Measurements from ENCODE around the gene ABCB8. TPM values are rescaled to one million over a fixed set of nuclear protein-coding genes. Genes with fewer than 3 reads are reported as not detected.

The ABCB8 gene
- 21.5 TPM for total RNA-seq

DNA sequence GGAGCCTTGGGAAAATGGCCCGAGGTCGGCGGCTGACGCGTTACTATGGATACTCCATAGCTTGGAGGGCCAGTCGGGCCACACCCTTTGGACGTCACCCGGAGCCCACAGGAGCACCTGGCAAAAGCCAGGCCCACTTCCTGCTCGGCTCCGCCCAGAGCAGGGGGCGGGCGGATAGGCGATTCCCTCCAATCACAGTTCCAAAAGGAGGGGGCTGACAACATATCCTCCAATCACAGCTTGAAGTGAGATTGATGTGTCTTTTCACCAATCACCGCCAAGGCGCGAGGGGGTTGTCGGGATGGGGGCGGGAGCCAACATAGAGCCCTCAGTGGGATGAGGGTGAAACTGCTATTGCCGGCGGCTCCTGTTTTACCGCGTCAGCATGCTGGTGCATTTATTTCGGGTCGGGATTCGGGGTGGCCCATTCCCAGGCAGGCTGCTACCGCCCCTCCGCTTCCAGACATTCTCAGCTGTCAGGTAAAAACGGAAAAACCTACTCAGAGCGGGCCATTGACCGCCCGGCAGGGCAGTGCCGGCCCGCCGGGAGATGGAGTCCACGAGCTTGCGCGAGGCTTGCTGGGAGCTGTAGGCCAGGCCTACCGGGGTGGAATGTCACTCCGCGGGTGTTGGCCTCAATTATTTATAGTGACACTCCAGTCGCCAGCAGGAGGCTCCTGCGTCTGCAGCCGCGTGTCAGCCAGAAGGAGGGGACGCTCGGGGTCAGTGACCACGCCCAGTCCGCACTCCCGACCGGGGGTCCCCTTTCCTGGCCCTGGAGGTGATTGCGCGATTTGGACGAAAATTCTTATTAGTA lies at the start of gene ABCB8:
Gene ABCB8 (plus strand): TSS at position 320 of the 817 bp plus-strand sequence. CDS start 66 bp downstream, at position 386.
- no peaks in the 10 kb centered on the region for H3K27me3 ChIP-seq (ENCODE audit: insufficient read depth, low read length)
- H3K4me1 ChIP-seq (ENCODE audit: insufficient read depth, low read length), result peaks cover 18% of the 10 kb centered on the region
- H3K4me3 ChIP-seq (ENCODE audit: low read length), result peak within 1 kb of the TSS; percentile 65
- no peaks in the 10 kb centered on the region for H3K9me3 ChIP-seq (ENCODE audit: low read depth, low read length)

GRCh38 chr7:150979713-150980390 lies 48.4 kb upstream of the ABCB8 start:
- peaks cover 66% of the 10 kb centered on the region for H3K27me3 ChIP-seq (ENCODE audit: insufficient read depth, low read length)
- H3K9me3 ChIP-seq (ENCODE audit: low read depth, low read length), result no peaks in the 10 kb centered on the region
- no peak overlapping the region for H3K4me3 ChIP-seq (ENCODE audit: low read length)
- H3K4me1 ChIP-seq (ENCODE audit: insufficient read depth, low read length), result peaks cover 24% of the 10 kb centered on the region

DNA sequence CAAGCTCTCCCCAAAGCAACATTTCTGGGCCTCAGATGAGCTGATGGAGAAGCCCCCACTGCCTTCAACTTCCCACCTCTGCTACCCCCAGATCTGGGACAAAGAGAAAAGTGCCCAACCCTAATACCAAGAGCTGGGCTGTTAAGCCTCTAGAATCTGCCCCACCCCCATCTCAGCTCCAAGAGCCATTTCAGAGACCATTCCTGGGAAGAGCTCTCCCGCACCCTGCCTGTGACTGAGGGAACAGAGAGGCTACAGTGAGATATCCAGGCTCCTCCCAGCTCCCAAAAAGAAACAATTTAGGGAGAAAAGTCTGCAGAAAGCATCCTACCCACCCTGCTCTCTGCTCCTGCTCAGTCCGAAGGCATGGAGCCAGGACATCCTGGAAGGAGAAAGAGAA lies 47.6 kb upstream of the ABCB8 start:
- no peak overlapping the region for H3K4me3 ChIP-seq (ENCODE audit: low read length)
- peaks cover 17% of the 10 kb centered on the region for H3K4me1 ChIP-seq (ENCODE audit: insufficient read depth, low read length)
- no peaks in the 10 kb centered on the region for H3K9me3 ChIP-seq (ENCODE audit: low read depth, low read length)
- H3K27me3 ChIP-seq (ENCODE audit: insufficient read depth, low read length), result peaks cover 62% of the 10 kb centered on the region

- H3K27me3 ChIP-seq (ENCODE audit: insufficient read depth, low read length), result peaks cover 54% of the 10 kb centered on the region
- no peaks in the 10 kb centered on the region for H3K9me3 ChIP-seq (ENCODE audit: low read depth, low read length)
- H3K4me3 ChIP-seq (ENCODE audit: low read length), result no peak overlapping the region
- H3K4me1 ChIP-seq (ENCODE audit: insufficient read depth, low read length), result peaks cover 15% of the 10 kb centered on the region
Observed at GRCh38 chr7:150981644-150982043, 46.6 kb upstream of the ABCB8 start.

DNA sequence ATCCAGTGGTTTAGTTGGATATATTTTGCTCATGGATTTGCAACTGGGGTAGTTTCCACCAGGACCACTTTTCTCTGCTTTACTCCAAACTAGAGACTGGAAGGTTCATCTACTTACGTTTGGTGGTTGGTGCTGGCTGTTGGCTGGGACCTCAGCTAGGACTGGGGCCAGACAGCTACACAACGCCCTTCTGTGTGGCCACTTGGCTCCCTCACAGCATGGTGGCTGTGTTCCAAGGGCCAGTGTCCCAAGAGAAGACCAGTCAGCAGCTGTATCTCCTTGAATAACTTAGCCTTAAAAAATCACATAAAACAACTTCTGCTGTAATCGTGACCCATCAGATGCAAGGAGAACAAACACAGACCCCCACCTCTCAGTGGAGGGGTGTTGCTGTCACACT lies 45.9 kb upstream of the ABCB8 start:
- Histone ChIP-seq H3K4me3 (ENCODE audit: low read length) (no peak overlapping the region), H3K27me3 (ENCODE audit: insufficient read depth, low read length) (peaks cover 47% of the 10 kb centered on the region), H3K4me1 (ENCODE audit: insufficient read depth, low read length) (peaks cover 11% of the 10 kb centered on the region), H3K9me3 (ENCODE audit: low read depth, low read length) (no peaks in the 10 kb centered on the region)

- H3K4me3 ChIP-seq (ENCODE audit: low read length), result no peak overlapping the region
- peaks cover 18% of the 10 kb centered on the region for H3K4me1 ChIP-seq (ENCODE audit: insufficient read depth, low read length)
- H3K27me3 ChIP-seq (ENCODE audit: insufficient read depth, low read length), result peaks cover 44% of the 10 kb centered on the region
- no peaks in the 10 kb centered on the region for H3K9me3 ChIP-seq (ENCODE audit: low read depth, low read length)
Observed at GRCh38 chr7:150983893-150984368, 44.3 kb upstream of the ABCB8 start.

DNA sequence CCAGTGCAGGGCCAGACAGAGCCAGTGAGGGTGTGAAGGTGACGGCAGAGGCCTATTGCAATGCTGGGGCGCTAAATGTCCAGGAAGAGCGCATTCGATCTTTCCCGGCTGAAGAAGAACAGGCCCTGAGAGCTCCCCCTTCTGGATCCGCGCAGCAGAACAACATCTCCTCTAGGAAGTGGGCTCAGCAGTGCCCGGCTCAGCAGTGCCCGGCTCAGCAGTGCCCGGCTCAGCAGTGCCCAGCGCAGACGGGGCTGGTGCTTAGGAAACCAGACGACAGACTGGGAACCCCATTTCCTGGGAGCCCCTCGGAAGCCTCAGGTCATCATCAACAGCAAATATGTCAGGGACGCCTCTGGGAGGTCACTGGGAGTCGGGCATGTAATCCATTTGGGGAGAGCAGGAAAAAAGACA lies 42.1 kb upstream of the ABCB8 start:
- Histone ChIP-seq H3K4me3 (ENCODE audit: low read length) (no peak overlapping the region), H3K4me1 (ENCODE audit: insufficient read depth, low read length) (peaks cover 16% of the 10 kb centered on the region), H3K27me3 (ENCODE audit: insufficient read depth, low read length) (peaks cover 27% of the 10 kb centered on the region), H3K9me3 (ENCODE audit: low read depth, low read length) (no peaks in the 10 kb centered on the region)

DNA sequence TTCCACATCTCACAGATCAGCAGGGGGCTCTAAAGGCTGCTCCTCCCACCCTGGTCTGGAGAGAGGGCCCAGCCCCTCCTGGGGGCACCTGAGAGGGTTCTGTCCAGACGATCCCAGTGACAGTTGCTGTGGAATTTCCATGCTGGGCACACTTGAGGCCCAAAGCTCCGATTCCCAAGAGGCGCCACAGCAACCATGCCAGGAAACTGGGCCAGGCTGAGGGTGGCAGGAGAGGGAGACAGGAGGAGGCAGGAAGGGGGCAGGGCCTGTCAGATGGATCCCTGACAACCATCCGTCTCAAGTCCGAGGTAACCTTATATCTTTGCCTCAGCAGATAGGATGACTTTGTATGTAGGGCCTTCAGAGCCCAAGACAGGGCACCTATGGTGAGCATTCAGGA lies 41.7 kb upstream of the ABCB8 start:
- H3K27me3 ChIP-seq (ENCODE audit: insufficient read depth, low read length), result peaks cover 23% of the 10 kb centered on the region
- peaks cover 16% of the 10 kb centered on the region for H3K4me1 ChIP-seq (ENCODE audit: insufficient read depth, low read length)
- no peaks in the 10 kb centered on the region for H3K9me3 ChIP-seq (ENCODE audit: low read depth, low read length)
- no peak overlapping the region for H3K4me3 ChIP-seq (ENCODE audit: low read length)

GRCh38 chr7:150988230-150989226 lies 39.7 kb upstream of the ABCB8 start:
- Histone ChIP-seq H3K27me3 (ENCODE audit: insufficient read depth, low read length) (peaks cover 11% of the 10 kb centered on the region), H3K4me3 (ENCODE audit: low read length) (no peak overlapping the region), H3K9me3 (ENCODE audit: low read depth, low read length) (no peaks in the 10 kb centered on the region), H3K4me1 (ENCODE audit: insufficient read depth, low read length) (peaks cover 16% of the 10 kb centered on the region)

GRCh38 chr7:150989456-150989855 lies 38.8 kb upstream of the ABCB8 start:
- H3K9me3 ChIP-seq (ENCODE audit: low read depth, low read length), result no peaks in the 10 kb centered on the region
- H3K4me1 ChIP-seq (ENCODE audit: insufficient read depth, low read length), result peaks cover 23% of the 10 kb centered on the region
- peaks cover 6% of the 10 kb centered on the region for H3K27me3 ChIP-seq (ENCODE audit: insufficient read depth, low read length)
- H3K4me3 ChIP-seq (ENCODE audit: low read length), result no peak overlapping the region

GRCh38 chr7:150990416-150991186 lies 37.6 kb upstream of the ABCB8 start, which contains the start of gene NOS3:
Gene NOS3 (plus strand): TSS chr7:150991017. CDS start chr7:150993804, 2,787 bp downstream.
- no peak within 1 kb of the TSS for H3K4me3 ChIP-seq (ENCODE audit: low read length)
- H3K9me3 ChIP-seq (ENCODE audit: low read depth, low read length), result no peaks in the 10 kb centered on the region
- H3K4me1 ChIP-seq (ENCODE audit: insufficient read depth, low read length), result peaks cover 32% of the 10 kb centered on the region
- H3K27me3 ChIP-seq (ENCODE audit: insufficient read depth, low read length), result peaks cover 4% of the 10 kb centered on the region

GRCh38 chr7:150992051-150992640 lies 36.1 kb upstream of the ABCB8 start:
- Histone ChIP-seq H3K27me3 (ENCODE audit: insufficient read depth, low read length) (peaks cover 4% of the 10 kb centered on the region), H3K4me3 (ENCODE audit: low read length) (no peak overlapping the region), H3K4me1 (ENCODE audit: insufficient read depth, low read length) (peaks cover 37% of the 10 kb centered on the region), H3K9me3 (ENCODE audit: low read depth, low read length) (no peaks in the 10 kb centered on the region)

DNA sequence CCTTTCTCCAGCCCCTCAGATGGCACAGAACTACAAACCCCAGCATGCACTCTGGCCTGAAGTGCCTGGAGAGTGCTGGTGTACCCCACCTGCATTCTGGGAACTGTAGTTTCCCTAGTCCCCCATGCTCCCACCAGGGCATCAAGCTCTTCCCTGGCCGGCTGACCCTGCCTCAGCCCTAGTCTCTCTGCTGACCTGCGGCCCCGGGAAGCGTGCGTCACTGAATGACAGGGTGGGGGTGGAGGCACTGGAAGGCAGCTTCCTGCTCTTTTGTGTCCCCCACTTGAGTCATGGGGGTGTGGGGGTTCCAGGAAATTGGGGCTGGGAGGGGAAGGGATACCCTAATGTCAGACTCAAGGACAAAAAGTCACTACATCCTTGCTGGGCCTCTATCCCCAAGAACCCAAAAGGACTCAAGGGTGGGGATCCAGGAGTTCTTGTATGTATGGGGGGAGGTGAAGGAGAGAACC lies 35.4 kb upstream of the ABCB8 start:
- peaks cover 34% of the 10 kb centered on the region for H3K4me1 ChIP-seq (ENCODE audit: insufficient read depth, low read length)
- H3K27me3 ChIP-seq (ENCODE audit: insufficient read depth, low read length), result peaks cover 4% of the 10 kb centered on the region
- H3K4me3 ChIP-seq (ENCODE audit: low read length), result no peak overlapping the region
- no peaks in the 10 kb centered on the region for H3K9me3 ChIP-seq (ENCODE audit: low read depth, low read length)
